ENCODE data around the gene DDX5. TPM values are rescaled to one million over a fixed set of nuclear protein-coding genes. Genes with fewer than 3 reads are reported as not detected.
A peak's percentile ranks its signal among the peaks of the same experiment; 100 is the strongest.

DDX5 gene
- polyA plus RNA-seq, 1 of the 3 experiments (the other 2 are of a cell fraction), result 1,642 TPM

DNA sequence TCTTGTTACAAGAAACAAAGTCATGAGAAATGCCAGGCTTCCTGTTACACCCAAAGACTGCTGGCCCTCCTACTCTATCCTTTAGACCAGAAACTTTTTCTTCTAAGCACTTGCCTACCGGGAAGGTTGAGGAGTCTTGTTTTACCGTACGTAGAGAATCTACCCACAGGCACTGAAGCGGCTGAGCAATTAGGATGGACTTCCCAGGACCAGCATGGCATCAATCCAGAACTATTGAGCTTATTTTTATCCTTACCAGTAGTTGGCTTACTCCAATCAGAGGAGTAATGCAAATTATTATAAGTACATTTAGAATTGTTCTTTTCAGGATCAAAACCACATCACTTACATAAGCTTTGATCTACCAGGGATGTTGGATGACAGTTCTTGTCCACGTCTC is 26.3 kb upstream of the DDX5 start:
- no peaks in the 10 kb centered on the region for H4K20me1 ChIP-seq (ENCODE audit: insufficient read depth)
- H3K27me3 ChIP-seq (ENCODE audit: insufficient read depth), result no peaks in the 10 kb centered on the region
- H3K4me2 ChIP-seq, result no peak overlapping the region
- H3K4me3 ChIP-seq (ENCODE audit: low read depth in 2 of 2, low read length in 1 of 2), result no peak overlapping the region
- WGBS (ENCODE audit: low lambda C conversion rate), result 97% methylated on average over 5 of the region's 5 CpGs
- H3K9ac ChIP-seq, result no peak overlapping the region
- no peaks in the 10 kb centered on the region for H3K9me2 ChIP-seq
- ChIA-PET POLR2A (interaction anchor here (1.3 kb wide), 1 partner anchor 27 kb away, joined by 7 read pairs; the partner anchor contains the start of gene DDX5), CTCF (interaction anchor here (1.0 to 2.7 kb wide), 5 partner anchors 11 to 116 kb away, joined by 3 to 13 read pairs (median 6); partner anchors contain the start of gene CEP95)
- H3K79me2 ChIP-seq (ENCODE audit: insufficient read depth), result no peaks in the 10 kb centered on the region
- no peak overlapping the region for H2AFZ ChIP-seq (ENCODE audit: low read depth)
- no peaks in the 10 kb centered on the region for H3K9me3 ChIP-seq
- H3K27ac ChIP-seq (ENCODE audit: low read depth in 2 of 2, low read length in 1 of 2), result 0 out of 4 replicates have a peak overlapping the region, but pooled peaks of 1 of the 2 experiments have one; percentile 17
- TF ChIP-seq TAF1 (IDR thresholded peaks at IDR 0.05; ENCODE audit: borderline replicate concordance, low read depth, low read length) (no peak), EP300 (IDR thresholded peaks at IDR 0.05; ENCODE audit: borderline replicate concordance in 1 of 2, low read depth in 1 of 2, low read length in 1 of 2) (no peak), JUND (IDR thresholded peaks at IDR 0.05) (no peak), FOXJ3 (CRISPR knock-in tag; IDR thresholded peaks at IDR 0.05) (no peak), FOXM1 (IDR thresholded peaks at IDR 0.05; ENCODE audit: low read depth) (no peak), TEAD4 (IDR thresholded peaks at IDR 0.05; ENCODE audit: borderline replicate concordance, insufficient read depth) (no peak), SIN3A (IDR thresholded peaks at IDR 0.05; ENCODE audit: borderline replicate concordance, low read depth, low read length) (no peak), CHD2 (IDR thresholded peaks at IDR 0.05; ENCODE audit: low read length, partially characterized antibody) (no peak), RCOR1 (IDR thresholded peaks at IDR 0.05; ENCODE audit: low read length) (no peak), MXI1 (IDR thresholded peaks at IDR 0.05; ENCODE audit: low read depth, low read length) (no peak), FOSL2 (IDR thresholded peaks at IDR 0.05; ENCODE audit: borderline replicate concordance, low read depth) (no peak), SMC3 (IDR thresholded peaks at IDR 0.05; ENCODE audit: low read depth, low read length) (no peak), POLR2AphosphoS5 (IDR thresholded peaks at IDR 0.05; ENCODE audit: low read depth, low read length) (no peak), MEF2A (IDR thresholded peaks at IDR 0.05; ENCODE audit: borderline replicate concordance, low read depth) (no peak), NRF1 (IDR thresholded peaks at IDR 0.05; ENCODE audit: low read depth, low read length) (no peak)
- TF ChIP-seq, protein P1, sequence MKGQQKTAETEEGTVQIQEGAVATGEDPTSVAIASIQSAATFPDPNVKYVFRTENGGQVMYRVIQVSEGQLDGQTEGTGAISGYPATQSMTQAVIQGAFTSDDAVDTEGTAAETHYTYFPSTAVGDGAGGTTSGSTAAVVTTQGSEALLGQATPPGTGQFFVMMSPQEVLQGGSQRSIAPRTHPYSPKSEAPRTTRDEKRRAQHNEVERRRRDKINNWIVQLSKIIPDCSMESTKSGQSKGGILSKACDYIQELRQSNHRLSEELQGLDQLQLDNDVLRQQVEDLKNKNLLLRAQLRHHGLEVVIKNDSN (IDR thresholded peaks at IDR 0.05; ENCODE audit: borderline replicate concordance, low read depth), result no peak
- TF ChIP-seq, protein P2, sequence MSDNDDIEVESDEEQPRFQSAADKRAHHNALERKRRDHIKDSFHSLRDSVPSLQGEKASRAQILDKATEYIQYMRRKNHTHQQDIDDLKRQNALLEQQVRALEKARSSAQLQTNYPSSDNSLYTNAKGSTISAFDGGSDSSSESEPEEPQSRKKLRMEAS (IDR thresholded peaks at IDR 0.05; ENCODE audit: low read depth), result no peak
- TF ChIP-seq, protein P3, sequence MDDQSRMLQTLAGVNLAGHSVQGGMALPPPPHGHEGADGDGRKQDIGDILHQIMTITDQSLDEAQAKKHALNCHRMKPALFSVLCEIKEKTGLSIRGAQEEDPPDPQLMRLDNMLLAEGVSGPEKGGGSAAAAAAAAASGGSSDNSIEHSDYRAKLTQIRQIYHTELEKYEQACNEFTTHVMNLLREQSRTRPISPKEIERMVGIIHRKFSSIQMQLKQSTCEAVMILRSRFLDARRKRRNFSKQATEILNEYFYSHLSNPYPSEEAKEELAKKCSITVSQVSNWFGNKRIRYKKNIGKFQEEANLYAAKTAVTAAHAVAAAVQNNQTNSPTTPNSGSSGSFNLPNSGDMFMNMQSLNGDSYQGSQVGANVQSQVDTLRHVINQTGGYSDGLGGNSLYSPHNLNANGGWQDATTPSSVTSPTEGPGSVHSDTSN (IDR thresholded peaks at IDR 0.05), result no peak
- TF ChIP-seq, protein P4, sequence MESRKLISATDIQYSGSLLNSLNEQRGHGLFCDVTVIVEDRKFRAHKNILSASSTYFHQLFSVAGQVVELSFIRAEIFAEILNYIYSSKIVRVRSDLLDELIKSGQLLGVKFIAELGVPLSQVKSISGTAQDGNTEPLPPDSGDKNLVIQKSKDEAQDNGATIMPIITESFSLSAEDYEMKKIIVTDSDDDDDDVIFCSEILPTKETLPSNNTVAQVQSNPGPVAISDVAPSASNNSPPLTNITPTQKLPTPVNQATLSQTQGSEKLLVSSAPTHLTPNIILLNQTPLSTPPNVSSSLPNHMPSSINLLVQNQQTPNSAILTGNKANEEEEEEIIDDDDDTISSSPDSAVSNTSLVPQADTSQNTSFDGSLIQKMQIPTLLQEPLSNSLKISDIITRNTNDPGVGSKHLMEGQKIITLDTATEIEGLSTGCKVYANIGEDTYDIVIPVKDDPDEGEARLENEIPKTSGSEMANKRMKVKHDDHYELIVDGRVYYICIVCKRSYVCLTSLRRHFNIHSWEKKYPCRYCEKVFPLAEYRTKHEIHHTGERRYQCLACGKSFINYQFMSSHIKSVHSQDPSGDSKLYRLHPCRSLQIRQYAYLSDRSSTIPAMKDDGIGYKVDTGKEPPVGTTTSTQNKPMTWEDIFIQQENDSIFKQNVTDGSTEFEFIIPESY (IDR thresholded peaks at IDR 0.05; ENCODE audit: borderline replicate concordance, low read depth), result no peak
- TF ChIP-seq, protein P5, sequence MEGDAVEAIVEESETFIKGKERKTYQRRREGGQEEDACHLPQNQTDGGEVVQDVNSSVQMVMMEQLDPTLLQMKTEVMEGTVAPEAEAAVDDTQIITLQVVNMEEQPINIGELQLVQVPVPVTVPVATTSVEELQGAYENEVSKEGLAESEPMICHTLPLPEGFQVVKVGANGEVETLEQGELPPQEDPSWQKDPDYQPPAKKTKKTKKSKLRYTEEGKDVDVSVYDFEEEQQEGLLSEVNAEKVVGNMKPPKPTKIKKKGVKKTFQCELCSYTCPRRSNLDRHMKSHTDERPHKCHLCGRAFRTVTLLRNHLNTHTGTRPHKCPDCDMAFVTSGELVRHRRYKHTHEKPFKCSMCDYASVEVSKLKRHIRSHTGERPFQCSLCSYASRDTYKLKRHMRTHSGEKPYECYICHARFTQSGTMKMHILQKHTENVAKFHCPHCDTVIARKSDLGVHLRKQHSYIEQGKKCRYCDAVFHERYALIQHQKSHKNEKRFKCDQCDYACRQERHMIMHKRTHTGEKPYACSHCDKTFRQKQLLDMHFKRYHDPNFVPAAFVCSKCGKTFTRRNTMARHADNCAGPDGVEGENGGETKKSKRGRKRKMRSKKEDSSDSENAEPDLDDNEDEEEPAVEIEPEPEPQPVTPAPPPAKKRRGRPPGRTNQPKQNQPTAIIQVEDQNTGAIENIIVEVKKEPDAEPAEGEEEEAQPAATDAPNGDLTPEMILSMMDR (IDR thresholded peaks at IDR 0.05), result no peak
- H3K4me1 ChIP-seq (ENCODE audit: control insufficient read depth in 1 of 2, insufficient read depth in 2 of 2, low read depth in 1 of 2, low read length in 1 of 2), result no peaks in the 10 kb centered on the region
- H3F3A ChIP-seq (replicated peaks; ENCODE audit: insufficient read depth), result peaks cover 95% of the 10 kb centered on the region
- no peak for DNase-seq
- peaks cover 91 to 99% of the 10 kb centered on the region in 2 experiments for H3K36me3 ChIP-seq (replicated peaks in 1 of 2; ENCODE audit: control insufficient read depth in 1 of 2, insufficient read depth in 2 of 2, low read length in 1 of 2)
